Fibroblast of villous mesenchyme (primary cell): Measurements from ENCODE around the gene ERG. TPM values are rescaled to one million over a fixed set of nuclear protein-coding genes. Genes with fewer than 3 reads are reported as not detected.
A peak's percentile ranks its signal among the peaks of the same experiment; 100 is the strongest.

ENCODE experiments used
- DNase-seq: peaks from one replicate; pipeline ENCODE4 v3.0.0-alpha.2; 2010; ENCODE audit warnings: low read depth
- H3K4me3 ChIP-seq: 2 replicates; pipeline ENCODE4 v1.5.1; 2011; ENCODE audit warnings: low read depth, mild to moderate bottlenecking, low read length
- total RNA-seq: library from RNA; depleted of rRNA; stranded (reverse); fragments of >200 nt; gene quantifications from 2 replicates; pipeline ENCODE4 v1.2.3, GENCODE V29; 2012
- TF ChIP-seq, protein P1 (sequence below): IDR thresholded peaks from 2 replicates; pipeline ENCODE4 v1.5.1; 2012; ENCODE audit warnings: low read depth, mild to moderate bottlenecking, low read length; ENCODE audit not compliant: insufficient read depth

The ERG gene
- total RNA-seq, 1 donor, result not detected

DNA sequence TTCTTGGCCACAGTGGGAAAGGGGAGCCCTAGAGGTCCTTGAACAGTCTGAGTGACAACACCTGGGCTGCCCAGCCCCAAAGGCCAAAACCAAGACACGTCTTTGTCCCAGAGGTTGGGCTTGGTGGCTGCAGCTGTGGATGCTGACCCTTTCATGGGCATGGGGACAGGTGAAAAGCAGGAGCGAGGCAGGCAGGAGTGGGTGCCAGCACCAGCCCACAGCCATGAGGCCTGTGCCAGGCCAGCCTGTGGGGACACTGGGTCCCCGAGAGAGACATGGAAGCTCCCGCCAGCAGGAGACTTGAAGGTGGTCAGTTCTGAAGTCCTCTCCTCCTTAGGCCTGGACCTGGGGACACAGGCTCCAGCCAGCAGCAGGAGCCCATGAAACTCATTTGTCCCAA lies 142.9 kb downstream of the ERG start:
- TF ChIP-seq, protein P1, sequence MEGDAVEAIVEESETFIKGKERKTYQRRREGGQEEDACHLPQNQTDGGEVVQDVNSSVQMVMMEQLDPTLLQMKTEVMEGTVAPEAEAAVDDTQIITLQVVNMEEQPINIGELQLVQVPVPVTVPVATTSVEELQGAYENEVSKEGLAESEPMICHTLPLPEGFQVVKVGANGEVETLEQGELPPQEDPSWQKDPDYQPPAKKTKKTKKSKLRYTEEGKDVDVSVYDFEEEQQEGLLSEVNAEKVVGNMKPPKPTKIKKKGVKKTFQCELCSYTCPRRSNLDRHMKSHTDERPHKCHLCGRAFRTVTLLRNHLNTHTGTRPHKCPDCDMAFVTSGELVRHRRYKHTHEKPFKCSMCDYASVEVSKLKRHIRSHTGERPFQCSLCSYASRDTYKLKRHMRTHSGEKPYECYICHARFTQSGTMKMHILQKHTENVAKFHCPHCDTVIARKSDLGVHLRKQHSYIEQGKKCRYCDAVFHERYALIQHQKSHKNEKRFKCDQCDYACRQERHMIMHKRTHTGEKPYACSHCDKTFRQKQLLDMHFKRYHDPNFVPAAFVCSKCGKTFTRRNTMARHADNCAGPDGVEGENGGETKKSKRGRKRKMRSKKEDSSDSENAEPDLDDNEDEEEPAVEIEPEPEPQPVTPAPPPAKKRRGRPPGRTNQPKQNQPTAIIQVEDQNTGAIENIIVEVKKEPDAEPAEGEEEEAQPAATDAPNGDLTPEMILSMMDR, result no peak
- DNase-seq, result no peak
- H3K4me3 ChIP-seq, result no peak overlapping the region

DNA sequence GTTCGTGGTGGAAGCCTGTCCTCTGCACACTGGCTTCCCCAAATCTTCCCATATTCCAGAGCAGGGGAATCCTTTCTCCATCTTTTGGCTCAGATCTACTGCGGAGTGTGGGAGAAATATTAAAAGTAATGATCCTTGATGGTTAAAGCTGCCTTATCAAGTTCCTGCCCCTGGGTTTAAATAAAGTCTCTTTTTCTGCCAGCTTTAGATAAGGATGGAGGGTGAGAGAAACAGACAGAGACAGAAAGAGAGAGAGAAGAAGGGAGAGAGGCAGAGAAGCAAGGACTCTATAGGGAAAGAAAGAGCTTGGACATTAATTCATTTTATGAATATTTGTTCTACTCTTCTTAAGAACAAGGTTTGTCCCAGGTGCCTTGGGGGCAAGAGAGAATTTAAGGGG lies 143.5 kb downstream of the ERG start:
- no peak overlapping the region for H3K4me3 ChIP-seq
- no peak for DNase-seq
- TF ChIP-seq, protein P1, result no peak

GRCh38 chr21:38354231-38354630 lies 144.0 kb downstream of the ERG start:
- TF ChIP-seq, protein P1, result no peak
- H3K4me3 ChIP-seq, result no peak overlapping the region
- DNase-seq, result no peak

GRCh38 chr21:38352536-38353219 lies 145.6 kb downstream of the ERG start:
- peak; percentile 76 for DNase-seq
- H3K4me3 ChIP-seq, result no peak overlapping the region

DNA sequence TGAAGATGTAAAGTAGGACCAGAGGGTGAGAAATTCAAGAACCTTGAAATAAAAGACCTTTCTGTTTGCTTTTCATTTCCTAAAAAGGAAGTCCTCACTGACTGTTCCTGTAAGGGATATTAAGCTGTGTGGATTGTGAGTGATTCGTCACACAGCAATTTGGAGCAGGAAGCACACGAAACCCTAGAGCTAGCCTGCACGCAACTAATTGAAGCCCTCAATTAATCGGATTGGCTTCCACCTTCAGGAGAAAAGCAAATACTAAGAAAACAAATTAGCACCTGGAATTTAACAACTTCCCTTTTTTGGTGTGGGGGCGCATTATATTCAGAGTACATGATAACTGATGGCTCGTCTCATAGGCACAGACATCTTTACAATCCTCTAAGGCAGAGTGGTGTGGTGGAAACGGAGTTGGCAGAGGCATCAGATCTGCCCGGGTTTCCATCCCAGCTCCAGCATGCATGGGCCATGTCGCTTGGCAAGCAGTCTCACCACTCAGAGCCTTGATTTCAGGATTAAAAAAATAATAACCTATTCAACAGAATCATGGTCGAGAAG lies 146.2 kb downstream of the ERG start:
- H3K4me3 ChIP-seq, result no peak overlapping the region

More at GRCh38 chr21:38352536-38353219, 145.6 kb downstream of the ERG start:
- TF ChIP-seq, protein P1, result peak; percentile 93

GRCh38 chr21:38351176-38351959 lies 146.9 kb downstream of the ERG start:
- peak; percentile 33 for DNase-seq
- TF ChIP-seq, protein P1, result no peak
- no peak overlapping the region for H3K4me3 ChIP-seq

More for the DNA sequence above, 146.2 kb downstream of the ERG start:
- peak; percentile 71 for DNase-seq
- TF ChIP-seq, protein P1, result no peak
